GM18499 (cell line): ENCODE measurements around the gene NELL2.

Experiments used
- ATAC-seq: cut with Tn5 transposase; IDR thresholded peaks from one replicate; pipeline ENCODE4 v1.9.1; 2021; ENCODE audit warnings: moderate number of reproducible peaks; ENCODE audit not compliant: insufficient read depth, unreplicated experiment

NELL2 gene

DNA sequence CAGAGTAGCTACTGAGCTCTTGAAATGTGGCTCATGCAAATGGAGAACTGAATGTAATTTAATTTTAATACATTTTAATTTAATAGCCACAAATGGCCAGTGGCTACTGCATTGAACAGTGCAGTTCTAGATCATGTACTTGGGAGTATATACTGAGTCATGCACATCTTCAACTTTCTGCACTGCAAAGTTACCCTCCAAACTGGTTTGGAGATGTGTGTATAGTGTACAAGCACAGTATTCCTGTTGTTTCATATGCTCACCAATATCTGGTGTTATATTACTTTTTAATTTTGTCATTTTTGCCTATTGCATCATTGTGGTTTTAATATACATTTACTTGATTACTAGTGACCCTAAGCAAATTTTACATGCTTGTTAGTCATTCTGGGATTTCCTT is 372.8 kb downstream of the NELL2 start:
- ATAC-seq = no peak

DNA sequence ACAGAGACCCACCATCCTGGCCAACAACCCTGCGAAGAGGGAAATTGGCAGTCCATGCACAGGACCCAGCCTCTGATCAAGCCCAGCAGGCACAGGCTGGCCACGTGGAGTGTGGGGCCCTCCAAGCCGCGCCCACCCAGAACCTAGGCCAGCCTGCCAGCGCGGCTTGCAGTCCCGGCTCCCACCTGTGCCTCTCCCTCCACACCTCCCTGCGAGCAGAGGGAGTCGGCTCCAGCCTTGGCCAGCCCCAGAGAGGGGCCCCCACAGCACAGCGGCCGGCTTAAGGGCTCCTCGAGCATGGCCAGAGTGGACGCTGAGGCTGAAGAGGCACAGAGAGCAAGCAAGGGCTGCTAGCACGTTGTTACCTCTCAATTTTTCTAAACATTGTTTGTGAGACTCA is 373.4 kb downstream of the NELL2 start:
- ATAC-seq = no peak

DNA sequence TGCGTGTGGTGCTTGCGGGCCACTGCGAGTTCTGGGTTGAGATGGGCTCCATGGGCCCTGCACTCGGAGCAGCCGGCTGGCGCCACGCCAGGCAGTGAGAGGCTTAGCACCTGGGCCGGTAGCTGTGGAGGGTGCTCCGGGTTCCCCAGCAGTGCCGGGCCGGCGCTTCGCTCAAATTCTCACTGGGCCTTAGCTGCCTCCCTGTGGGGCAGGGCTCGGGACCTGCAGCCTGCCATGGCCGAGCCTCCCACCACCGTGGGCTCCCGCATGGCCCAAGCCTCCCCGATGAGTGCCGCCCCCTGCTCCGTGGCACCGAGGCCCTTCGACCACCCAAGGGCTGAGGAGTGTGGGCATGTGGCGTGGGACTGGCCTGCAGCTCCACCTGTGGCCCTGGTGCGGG is 375.7 kb downstream of the NELL2 start:
- ATAC-seq = no peak

DNA sequence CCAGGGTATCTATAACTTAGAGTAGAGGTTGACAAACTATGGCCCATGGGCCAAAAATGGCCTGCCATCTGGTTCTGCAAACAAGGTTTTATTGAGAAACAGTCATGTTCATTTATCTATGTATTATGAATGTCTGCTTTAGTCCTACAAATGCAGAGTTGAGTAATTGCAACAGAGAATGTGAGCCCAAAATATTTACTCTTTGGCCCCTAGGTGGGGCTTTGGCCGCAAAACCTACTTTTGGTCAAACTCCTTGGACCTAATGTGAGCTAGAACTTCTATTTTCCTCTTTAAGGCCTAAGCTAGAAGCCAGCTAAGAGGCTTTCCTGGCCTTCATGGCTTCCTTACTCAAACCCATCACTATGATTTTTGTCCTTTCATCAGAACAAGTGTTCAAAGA is 379.1 kb downstream of the NELL2 start:
- ATAC-seq = no peak

DNA sequence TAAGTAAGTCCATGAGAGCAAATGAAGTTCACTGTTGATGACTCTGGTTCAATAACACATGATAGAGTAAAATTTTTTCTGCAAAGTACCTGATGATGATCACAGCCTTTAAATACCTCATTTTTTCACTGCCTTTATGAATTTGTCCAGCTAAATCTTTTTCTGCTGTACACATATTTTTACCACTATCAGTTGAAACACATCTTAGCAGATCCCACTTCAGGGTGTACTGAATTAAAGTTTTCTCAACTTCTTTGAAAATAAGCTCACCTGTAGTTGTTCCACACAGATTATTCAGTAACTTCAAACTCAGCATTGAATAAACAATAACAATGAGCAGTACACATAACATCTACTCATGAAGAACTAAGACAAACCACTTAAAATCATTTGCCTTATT is 385.9 kb downstream of the NELL2 start:
- ATAC-seq = no peak

DNA sequence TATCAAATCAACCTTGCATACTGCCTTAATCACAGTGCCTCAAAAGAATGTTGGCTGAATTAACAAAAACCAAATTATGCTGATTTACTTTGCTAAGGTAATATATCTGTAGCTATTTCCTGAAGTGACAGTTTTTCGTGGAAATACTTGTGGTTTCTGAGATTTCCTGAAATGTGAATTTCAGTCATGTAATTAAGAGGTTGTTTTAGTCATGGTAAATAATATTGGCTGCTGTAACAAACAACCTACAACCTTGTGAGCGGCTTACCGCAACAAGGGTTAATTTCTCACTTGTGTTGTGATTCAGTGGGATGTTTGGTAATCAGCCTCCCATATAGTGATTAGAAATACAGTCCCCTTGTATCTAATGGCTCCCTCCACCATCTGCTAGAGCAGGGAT is 387.9 kb downstream of the NELL2 start:
- no peak for ATAC-seq

DNA sequence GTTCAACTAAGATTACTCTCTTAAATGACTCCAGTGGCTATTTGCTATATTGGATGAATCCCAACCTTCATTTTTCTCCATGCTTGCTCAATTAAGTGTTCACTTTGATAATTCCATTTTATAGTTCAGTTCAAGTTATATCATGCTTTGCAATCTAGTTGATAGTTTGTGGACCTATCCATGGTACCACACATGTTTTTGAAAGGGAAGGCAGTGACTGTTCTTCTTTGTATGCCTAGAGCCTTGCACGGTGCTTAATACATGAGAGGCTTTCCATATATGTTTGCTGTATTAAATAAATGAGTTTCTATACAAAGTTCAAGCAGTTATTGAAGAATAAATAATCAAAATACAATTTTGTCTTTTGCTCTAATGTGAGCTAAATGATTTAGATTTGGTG is 391.3 kb downstream of the NELL2 start:
- no peak for ATAC-seq

DNA sequence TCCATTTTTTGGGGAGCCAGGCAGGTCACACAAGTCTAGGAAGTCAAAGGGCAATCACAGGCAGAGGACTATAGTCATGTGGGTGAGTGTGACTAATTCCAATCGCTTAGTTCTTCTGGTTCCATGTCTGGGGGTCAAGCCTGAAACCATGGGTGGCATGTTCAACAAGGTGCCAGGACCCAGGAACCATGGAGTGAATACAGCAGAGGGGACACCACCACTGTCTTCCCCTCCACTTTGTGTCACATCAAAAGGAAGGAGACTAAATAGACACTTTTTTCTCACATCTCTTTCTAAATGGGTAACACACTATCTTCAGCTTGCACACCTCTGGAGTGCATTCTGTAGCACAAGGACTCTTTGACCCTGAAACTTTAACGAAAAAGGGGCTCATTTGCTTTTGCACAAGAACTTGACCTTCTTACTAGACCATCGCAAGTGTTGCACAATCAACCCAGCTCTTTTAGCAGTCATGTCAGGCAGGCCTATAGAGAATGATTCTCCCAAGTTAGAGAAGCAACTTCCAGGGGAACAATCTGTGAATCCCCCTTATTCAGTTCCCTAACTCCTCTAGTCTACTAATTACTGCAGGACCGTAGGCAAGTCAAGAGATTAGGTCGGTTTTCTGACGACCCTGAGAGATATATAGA is 398.7 kb downstream of the NELL2 start:
- no peak for ATAC-seq

DNA sequence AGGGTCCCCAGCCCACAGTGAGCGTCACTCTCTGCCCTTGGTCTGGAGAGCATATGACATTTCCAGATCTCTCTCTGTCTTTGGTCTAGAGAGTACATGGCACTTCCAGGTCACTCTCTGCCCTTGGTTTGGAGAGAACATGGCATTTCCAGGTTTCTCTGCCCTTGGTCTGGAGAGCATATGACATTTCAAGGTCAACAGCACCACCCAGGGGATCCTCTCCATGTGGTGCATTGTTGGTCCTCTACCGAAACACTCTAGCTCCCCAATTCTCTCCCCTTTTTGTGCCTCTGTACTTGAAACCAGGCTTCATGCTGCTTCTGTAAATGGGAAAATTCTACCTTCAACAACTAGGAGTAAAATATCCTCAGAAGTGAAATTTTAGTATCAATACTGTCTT is 399.4 kb downstream of the NELL2 start:
- ATAC-seq = no peak

DNA sequence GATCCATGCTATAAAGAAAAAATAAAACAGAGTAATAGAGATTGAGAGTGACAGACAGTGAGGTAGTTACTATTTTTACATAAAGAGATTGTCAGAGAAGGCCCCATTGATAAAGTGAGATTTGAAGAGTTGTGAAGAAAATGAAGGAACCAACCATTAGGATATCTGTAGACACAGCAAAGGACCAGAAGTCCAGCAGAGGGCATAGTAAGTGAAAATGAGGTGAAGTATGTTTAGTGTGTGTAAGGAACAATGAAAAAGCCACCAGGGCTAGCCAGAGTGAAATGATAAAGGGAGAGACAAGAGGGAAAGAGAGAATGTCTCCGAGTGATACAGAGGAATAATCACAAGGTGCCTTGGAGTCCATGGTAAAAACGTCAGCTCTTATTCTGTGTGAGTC is 411.0 kb downstream of the NELL2 start:
- no peak for ATAC-seq

DNA sequence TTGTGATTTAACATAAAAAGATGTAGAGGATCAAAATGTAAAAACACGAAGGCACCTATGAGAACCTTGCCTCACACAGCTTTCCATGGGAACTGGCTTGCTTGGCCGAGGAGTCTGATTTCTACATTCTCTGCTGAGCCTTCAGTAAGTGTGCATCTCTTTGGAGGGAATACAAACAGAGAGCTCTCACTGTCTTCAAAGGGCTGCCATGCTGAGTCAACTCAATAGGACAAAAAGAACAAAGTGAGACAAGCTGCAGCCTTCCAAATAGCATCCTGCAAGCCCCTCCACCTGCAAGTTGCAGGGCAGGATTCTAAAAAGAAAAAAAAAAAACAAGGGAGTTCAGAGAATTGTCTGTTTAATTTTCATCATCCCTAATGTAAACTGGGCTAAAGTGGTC is 411.9 kb downstream of the NELL2 start:
- ATAC-seq = no peak

DNA sequence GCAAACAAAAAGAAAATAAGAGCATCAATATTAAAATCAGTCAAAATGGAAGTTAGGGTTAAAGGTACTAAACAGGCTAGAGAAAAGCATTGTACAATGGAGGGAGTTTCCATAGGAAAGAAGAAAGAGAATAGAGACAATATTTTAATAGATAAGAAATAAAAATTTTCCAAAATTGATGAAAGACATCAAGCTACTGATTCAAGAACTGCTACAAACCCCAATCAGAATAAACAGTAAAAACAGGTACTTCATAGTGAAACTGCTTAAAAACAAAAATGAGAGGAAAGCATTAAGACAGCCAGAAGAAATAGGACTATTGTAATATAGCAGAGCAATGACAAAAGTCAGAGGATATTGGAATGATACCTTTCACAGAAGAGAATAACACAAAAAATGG is 413.4 kb downstream of the NELL2 start:
- no peak for ATAC-seq

DNA sequence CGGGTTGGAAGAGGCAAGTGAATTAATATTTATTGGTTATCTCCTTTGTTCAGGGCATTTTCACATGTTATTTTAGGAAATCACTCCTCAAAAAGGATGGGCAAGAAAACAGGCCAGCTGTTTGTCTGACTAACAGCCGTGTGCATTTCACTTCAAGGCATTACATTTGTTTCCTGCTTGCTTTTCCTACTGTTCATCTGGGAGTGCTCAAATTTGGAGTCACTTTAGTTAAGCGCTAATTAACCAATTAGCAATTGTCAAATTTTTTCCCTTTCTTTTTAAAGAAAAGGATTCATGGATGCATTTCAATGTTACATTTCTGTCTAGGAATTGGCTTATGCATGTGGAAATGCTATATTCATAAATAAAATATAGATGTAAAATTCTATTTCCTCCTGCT is 415.9 kb downstream of the NELL2 start:
- no peak for ATAC-seq

DNA sequence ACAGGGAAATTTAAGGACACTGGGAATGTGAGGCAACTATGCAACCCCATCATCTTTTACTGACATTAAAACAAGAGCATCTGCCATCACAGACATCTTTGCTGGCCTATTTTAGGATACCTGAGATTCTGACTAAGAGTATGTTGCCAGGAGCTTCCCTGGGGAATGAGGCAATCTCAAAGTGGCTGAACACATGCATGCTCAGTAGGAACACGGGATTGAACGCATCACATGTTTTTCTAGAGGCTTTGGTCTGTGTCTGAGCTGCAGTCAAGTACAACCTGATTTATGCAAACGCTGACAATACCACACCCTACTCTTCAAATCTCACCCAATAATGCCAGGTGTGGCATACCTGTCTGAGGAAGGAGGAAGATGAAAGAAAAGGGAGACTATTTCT is 416.5 kb downstream of the NELL2 start:
- no peak for ATAC-seq
